Right lobe of liver (tissue), 6 donors: ENCODE results near the gene GH2. TPM values are rescaled to one million over a fixed set of nuclear protein-coding genes. Genes with fewer than 3 reads are reported as not detected.

Experiments used
- ATAC-seq, 4 donors: fragments of 200-7000 bp; cut with Tn5 transposase; one replicate each; pipeline ENCODE4 v1.9.1; 2020; ENCODE audit warnings: mild to moderate bottlenecking in 4 of 4, moderate library complexity in 4 of 4
- DNase-seq, 3 donors: peaks; one replicate each; pipeline ENCODE4 v3.0.0-alpha.2; 2020
- H3K27ac ChIP-seq, 3 donors: fragments of 200-600 bp; one replicate each; pipeline ENCODE4 v1.8.0; 2022
- H3K27me3 ChIP-seq, 2 donors: fragments of 200-600 bp; one replicate each; pipeline ENCODE4 v1.8.0; 2022
- H3K36me3 ChIP-seq, 4 donors: fragments of 200-600 bp; sonication (generic) in 1 of 4; one replicate each; pipeline versions ENCODE4 v1.5.1 to v1.8.0; 2017 to 2022; ENCODE audit warnings: control low read depth in 1 of 4
- H3K4me1 ChIP-seq, 4 donors: fragments of 200-600 bp; sonication (generic) in 1 of 4; one replicate each; pipeline versions ENCODE4 v1.5.1 to v1.8.0; 2017 to 2022; ENCODE audit warnings: control low read depth in 1 of 4
- H3K4me3 ChIP-seq, 3 donors: fragments of 200-600 bp; one replicate each; pipeline ENCODE4 v1.8.0; 2022
- H3K9me3 ChIP-seq, 4 donors: fragments of 200-600 bp; sonication (generic) in 1 of 4; one replicate each; pipeline versions ENCODE4 v1.5.1 to v1.8.0; 2017 to 2022; ENCODE audit warnings: control low read depth in 1 of 4
- POLR2A ChIP-seq: fragments of 450-650 bp; IDR thresholded peaks from one replicate; pipeline ENCODE4 v1.6.1; 2017; ENCODE audit warnings: antibody characterized with exemption, mild to moderate bottlenecking
- whole genome bisulfite sequencing: methylation state at CpG from one replicate; pipeline ENCODE4 v1.1.6; 2018; ENCODE audit warnings: low coverage, low lambda C conversion rate; ENCODE audit not compliant: insufficient coverage; ENCODE audit errors: missing lambda C conversion rate; 5-methylcytosine and 5-hydroxymethylcytosine counted together
- intact Hi-C, 2 donors: fragments of 100-400 bp; cut with DNase I; formaldehyde crosslinking; loops; one replicate each; pipeline versions ENCODE4 v1.11.2 to v1.14.1; 2022
- total RNA-seq, 6 experiments: library from RNA; depleted of rRNA in 2 of 6; stranded (reverse); fragments of >200 nt in 2 of 6; fragmentation: NEBNext Ultra II Directional in 3 of 6; extraction: Animal tissue kit (Norgen Biotek cat#: 25700) in 3 of 6; gene quantifications; one replicate each; pipeline versions ENCODE4 v1.1.0 to v1.2.4, GENCODE V29; 2016 to 2023
- TF ChIP-seq, protein P1 (sequence below), 4 donors: fragments of 200-600 bp in 3 of 4; fragments of 450-650 bp in 1 of 4; IDR thresholded peaks; one replicate each; pipeline versions ENCODE4 v1.5.1 to v1.8.0; 2016 to 2022; ENCODE audit warnings: antibody characterized with exemption in 4 of 4, mild to moderate bottlenecking in 2 of 4
- donor health status: DM: no; HTN: yes; CAD: no.
- donor health status: DM: no; HTN: no; CAD: no.
- donor health status: DM: no; HTN: no; CAD: no.
- donor health status: DM: no; HTN: yes; CAD: no.
- donor health status: DM: no; HTN: yes; CAD: no.

Gene GH2
- total RNA-seq, 6 experiments from 2014 or later, result not detected

DNA sequence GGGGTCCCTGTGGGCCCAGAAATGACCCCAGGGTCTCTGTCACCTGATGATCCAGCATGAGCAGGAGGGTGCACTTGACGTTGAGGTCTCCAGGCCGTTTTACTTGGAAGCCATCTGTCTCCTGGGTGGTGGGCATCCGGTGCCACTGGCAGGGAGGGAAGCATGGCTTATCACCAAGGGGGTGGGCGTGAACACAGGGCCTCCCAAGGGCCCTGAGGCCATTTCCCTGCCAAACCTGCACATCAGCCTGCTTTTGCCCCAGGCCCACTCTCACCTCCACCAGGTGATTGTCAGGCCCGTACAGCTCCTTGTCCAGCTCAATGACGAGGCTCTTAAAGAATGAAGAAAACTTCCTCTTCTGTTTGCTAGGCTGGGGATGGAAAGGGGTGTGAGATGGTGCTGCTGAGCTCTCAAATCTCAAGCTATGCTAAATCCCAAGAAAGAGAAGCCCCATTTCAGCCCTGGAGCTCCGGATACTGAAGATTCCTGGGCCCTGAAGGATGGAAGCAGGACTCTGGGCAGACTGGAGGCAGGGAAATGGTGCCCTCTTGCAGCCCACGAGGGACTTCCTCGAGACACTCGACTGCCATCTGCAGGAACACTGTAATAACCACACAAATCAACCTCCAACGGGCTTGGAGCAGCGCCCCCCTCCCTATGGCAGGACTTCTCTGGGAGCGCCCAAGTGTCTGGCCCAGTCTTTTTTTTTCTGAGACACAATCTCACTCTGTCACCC is 47.1 kb downstream of the GH2 start:
- peaks cover 6 to 72% (median 38%) of the 10 kb centered on the region in 4 donors for H3K36me3 ChIP-seq
- no peaks in the 10 kb centered on the region for H3K27me3 ChIP-seq
- ATAC-seq (peak; percentile 34 to 63 (median 48)), DNase-seq (no peak)
- H3K27ac ChIP-seq, result no peak overlapping the region
- H3K4me1 ChIP-seq, result peaks cover 0 to 25% (median 13%) of the 10 kb centered on the region in 4 donors
- intact Hi-C loops, result no loop called here
- no peak for TF ChIP-seq POLR2A
- TF ChIP-seq, protein P1, sequence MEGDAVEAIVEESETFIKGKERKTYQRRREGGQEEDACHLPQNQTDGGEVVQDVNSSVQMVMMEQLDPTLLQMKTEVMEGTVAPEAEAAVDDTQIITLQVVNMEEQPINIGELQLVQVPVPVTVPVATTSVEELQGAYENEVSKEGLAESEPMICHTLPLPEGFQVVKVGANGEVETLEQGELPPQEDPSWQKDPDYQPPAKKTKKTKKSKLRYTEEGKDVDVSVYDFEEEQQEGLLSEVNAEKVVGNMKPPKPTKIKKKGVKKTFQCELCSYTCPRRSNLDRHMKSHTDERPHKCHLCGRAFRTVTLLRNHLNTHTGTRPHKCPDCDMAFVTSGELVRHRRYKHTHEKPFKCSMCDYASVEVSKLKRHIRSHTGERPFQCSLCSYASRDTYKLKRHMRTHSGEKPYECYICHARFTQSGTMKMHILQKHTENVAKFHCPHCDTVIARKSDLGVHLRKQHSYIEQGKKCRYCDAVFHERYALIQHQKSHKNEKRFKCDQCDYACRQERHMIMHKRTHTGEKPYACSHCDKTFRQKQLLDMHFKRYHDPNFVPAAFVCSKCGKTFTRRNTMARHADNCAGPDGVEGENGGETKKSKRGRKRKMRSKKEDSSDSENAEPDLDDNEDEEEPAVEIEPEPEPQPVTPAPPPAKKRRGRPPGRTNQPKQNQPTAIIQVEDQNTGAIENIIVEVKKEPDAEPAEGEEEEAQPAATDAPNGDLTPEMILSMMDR (IDR thresholded peaks at IDR 0.05), result peak; percentile 11 to 47 (median 38)
- H3K4me3 ChIP-seq, result no peak overlapping the region
- 0% methylated on average over 1 of the region's 13 CpGs for WGBS
- no peaks in the 10 kb centered on the region for H3K9me3 ChIP-seq

DNA sequence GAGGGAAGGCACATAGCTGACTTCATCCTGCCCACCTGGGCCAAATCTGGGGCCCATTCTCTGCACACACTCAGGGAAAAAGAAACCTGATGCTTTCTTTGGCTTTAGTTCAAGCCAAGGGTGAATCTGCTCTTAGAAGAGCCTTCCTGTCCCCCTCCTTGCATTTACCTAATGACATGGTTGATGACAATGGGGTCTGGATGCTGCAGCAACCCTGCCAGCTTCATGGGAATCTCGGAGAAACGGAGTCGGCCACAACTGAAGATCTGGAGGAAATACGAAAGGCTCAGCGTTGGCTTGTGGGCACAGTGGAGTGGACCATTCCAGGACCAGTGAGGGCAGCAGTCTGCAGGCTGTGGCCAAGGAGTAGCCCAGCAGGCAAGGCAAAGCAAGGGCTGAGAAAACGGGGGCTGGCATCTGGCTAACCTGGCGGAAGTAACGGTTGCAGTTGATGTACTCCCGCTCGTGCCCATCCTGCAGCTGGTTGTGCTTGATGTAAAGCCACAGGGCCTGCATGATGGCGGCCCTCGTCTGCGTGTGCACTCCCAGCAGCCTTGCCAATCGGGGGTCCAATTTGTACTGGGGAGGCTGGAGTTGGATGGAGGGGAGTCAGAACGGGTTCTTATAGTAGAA is 47.9 kb downstream of the GH2 start:
- no peak for DNase-seq

DNA sequence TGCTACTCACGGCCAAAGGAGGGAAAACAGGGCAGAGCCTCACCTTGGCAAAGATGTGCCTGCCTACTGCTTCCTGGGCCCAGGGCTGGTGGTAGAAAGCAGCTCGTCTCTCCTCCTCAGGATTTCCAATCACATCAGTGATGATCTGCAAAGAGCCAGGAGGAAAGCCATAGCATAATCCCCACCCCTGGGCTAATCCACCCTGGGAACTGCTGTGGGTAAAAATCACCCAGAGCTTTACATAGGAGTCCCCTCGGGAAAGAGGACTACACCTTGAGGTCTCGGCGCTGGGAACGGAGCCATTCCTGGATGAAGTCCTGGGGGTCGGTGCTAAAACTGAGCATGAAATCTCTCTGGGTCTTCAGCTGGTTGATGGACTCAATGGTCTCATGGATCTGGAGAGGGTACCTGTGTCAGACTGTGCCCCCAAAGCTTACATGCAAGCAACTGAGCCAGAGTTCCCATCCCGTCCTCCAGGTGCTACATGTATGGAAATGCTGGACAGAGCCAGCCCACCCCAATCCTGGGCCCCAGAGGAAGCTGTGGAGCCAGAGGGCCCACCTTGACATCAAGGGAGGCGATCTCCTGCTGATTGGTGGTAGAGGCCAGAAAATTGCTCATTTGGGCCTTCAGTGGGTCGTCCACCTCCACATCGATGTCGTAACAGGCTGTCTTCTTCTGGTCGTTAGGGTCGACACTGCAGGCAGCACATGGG is 48.6 kb downstream of the GH2 start:
- TF ChIP-seq, protein P1 (IDR thresholded peaks at IDR 0.05), result no peak
- TF ChIP-seq POLR2A, result no peak
- peaks cover 0 to 24% (median 8%) of the 10 kb centered on the region in 4 donors for H3K4me1 ChIP-seq
- DNase-seq (no peak), ATAC-seq (no peak)
- no peaks in the 10 kb centered on the region for H3K9me3 ChIP-seq
- H3K27me3 ChIP-seq, result no peaks in the 10 kb centered on the region
- no peak overlapping the region for H3K4me3 ChIP-seq
- intact Hi-C loops, result no loop called here
- WGBS, result 86% methylated on average over 5 of the region's 14 CpGs
- H3K27ac ChIP-seq, result no peak overlapping the region
- H3K36me3 ChIP-seq, result peaks cover 6 to 78% (median 38%) of the 10 kb centered on the region in 4 donors

More for the DNA sequence above, 47.9 kb downstream of the GH2 start:
- no peak overlapping the region for H3K4me3 ChIP-seq
- H3K27ac ChIP-seq, result no peak overlapping the region
- peaks cover 0 to 23% (median 9%) of the 10 kb centered on the region in 4 donors for H3K4me1 ChIP-seq
- H3K27me3 ChIP-seq, result no peaks in the 10 kb centered on the region
- no peaks in the 10 kb centered on the region for H3K9me3 ChIP-seq
- WGBS, result 90% methylated on average over 4 of the region's 15 CpGs
- no peak for TF ChIP-seq POLR2A
- TF ChIP-seq, protein P1 (IDR thresholded peaks at IDR 0.05), result no peak
- peaks cover 6 to 78% (median 38%) of the 10 kb centered on the region in 4 donors for H3K36me3 ChIP-seq
- intact Hi-C loops, result no loop called here
- ATAC-seq, result no peak

DNA sequence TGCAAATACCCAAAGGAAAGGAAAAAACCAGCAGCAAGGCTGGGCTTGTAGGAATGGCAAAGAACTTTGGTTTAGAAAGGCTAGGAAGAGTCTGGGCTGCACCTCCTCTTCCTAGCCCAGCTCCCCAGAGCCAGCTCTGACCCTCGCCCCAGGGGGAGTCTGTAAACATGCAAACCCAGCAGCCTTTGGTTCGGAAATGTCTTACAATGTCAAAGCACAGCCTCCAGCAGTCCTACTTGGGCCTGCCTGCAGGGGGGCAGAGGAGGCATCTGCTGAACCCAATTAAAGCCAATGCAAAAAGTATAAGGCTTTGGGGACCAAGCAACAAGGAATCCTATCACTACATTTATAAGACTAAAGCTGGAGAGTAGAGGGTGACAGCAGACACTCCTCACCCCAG is 49.3 kb downstream of the GH2 start:
- WGBS, result 40% methylated on average over 1 of the region's 2 CpGs
- no peak for TF ChIP-seq POLR2A
- TF ChIP-seq, protein P1 (IDR thresholded peaks at IDR 0.05), result no peak
- H3K4me1 ChIP-seq, result peaks cover 0 to 18% (median 5%) of the 10 kb centered on the region in 4 donors
- no peaks in the 10 kb centered on the region for H3K9me3 ChIP-seq
- peaks cover 6 to 78% (median 38%) of the 10 kb centered on the region in 4 donors for H3K36me3 ChIP-seq
- H3K27ac ChIP-seq, result no peak overlapping the region
- no peaks in the 10 kb centered on the region for H3K27me3 ChIP-seq
- no peak for ATAC-seq
- intact Hi-C loops, result no loop called here
- H3K4me3 ChIP-seq, result no peak overlapping the region
- DNase-seq, result no peak
